HK-2 (cell line): ENCODE data around the gene CLMN.
A peak's percentile ranks its signal among the peaks of the same experiment; 100 is the strongest.

Experiments used
- DNase-seq: peaks from one replicate; pipeline ENCODE4 v3.0.0-alpha.2; 2018; ENCODE audit not compliant: unreplicated experiment

The CLMN gene

DNA sequence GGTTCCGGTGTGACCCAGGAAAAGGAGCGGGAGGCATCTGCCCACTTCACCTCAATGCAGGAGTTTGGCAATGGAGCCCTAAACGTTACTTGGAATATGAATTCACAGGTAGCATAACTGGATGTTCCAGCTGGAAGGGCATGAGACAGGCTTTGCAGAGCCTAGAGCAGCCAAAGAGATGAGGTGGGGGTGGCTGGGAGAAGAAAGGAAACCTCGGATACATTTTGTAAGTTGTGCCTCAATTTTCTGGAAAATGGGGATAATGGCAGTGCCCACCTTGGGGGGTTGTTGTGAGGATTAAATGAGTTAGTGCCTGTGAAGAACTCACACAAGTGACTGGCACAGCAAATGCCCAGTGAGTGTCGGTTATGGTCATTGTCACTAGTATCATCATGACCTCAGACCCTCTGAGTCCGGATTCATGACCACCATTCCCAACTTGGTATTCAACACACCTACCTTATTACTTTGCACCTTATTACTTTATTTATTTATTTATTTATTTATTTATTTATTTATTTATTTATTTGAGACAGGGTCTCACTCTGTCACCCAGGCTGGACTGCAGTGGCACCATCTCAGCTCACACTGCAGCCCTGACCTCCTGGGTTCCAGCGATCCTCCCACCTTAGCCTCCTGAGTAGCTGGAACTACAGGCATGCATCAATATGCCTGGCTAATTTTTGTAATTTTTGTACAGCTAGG, 56.0 kb downstream of the CLMN start:
- no peak for DNase-seq

DNA sequence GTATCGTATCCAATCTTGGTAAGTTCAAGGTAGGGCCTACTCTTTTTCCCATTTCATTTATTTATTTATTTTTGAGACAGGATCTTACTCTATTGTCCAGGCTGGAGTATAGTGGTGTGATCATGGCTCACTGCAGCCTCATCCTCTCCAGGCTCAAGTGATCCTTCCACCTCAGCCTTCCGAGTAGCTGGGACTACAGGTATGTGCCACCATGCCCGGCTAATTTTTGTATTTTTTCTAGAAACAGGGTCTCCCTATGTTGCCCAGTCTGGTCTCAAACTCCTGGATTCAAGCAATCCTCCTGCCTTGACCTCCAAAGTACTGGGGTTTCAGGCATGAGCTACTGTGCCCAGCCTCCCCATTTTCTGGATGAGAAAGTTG, 57.2 kb downstream of the CLMN start:
- DNase-seq: no peak

DNA sequence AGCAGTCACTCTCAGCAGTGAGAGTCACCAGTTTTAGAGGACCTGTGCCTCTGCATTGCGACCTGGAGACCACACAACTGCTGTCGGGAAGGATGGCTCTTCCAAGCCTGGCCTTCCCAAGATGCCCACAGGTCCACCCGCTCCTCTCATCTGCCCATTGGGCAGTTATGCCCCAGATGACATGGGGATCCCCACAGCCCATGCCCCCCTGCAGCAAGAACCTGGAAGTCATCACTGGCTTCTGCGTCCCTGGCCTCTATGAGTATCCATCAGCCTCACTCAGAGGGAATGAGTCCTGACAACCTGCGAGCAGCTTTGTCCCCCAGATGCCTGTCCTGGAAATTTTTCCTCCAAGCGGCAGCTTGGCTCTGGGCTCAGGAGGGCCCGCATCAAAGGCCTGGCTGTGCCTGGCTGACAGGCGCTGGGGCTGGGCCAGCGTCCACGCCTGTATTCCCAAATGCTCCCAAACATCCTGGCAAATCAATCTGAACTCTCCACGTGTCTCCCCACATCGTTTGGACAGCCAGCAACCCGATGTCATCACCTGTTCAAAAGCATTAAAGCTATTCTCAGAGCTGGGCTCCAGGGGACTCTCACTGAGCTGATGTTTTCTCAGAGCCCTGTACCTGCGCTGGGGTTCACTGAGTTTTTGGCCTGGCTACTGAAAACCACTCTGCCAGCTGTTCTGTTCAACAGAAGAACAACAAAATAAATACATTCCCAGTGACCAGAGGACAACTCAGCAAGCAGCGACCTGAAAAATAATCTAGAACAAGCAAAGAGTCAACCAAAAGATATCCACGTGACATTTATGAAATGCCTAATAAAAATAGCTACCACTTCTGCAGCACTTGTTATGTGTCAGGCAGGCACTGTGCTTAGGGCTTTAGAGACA, 57.8 kb downstream of the CLMN start:
- no peak for DNase-seq

DNA sequence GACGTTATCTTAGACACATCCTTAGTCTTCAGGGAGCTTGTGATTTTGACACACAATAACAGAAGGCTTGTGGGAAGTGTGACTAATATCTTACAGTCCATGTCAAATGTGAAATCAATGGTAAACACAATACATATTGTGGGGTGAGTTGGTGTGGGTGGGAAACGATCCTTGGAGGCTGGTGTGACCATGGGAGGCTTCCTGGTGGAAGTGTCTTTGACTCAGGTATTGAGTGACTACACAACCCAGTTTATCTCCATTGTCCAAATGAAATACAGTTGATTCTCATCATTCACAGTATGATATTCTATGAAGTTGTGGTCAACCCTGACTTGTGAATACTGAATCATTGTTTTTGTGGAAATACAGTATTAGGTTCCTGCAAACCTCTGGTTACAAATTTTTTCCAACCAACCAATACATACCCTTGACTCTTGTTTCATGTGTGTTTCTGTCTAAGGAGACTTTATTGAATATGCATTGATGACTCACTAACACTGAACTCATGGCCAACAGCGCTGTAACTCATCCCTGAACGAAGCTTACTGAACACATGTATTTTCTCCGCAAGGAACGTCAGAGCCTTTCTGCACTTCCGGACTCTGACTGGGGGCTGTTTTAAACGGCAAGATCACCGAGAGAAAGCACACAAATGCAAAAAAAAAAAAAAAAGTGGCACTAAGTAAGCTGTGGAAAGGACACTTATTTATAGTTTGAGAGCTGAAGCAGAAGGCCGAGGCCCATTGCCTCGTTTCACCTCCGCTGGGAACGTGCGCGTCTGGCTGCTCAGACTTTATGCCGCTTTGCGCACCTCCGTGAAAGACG, 59.0 kb downstream of the CLMN start:
- no peak for DNase-seq

DNA sequence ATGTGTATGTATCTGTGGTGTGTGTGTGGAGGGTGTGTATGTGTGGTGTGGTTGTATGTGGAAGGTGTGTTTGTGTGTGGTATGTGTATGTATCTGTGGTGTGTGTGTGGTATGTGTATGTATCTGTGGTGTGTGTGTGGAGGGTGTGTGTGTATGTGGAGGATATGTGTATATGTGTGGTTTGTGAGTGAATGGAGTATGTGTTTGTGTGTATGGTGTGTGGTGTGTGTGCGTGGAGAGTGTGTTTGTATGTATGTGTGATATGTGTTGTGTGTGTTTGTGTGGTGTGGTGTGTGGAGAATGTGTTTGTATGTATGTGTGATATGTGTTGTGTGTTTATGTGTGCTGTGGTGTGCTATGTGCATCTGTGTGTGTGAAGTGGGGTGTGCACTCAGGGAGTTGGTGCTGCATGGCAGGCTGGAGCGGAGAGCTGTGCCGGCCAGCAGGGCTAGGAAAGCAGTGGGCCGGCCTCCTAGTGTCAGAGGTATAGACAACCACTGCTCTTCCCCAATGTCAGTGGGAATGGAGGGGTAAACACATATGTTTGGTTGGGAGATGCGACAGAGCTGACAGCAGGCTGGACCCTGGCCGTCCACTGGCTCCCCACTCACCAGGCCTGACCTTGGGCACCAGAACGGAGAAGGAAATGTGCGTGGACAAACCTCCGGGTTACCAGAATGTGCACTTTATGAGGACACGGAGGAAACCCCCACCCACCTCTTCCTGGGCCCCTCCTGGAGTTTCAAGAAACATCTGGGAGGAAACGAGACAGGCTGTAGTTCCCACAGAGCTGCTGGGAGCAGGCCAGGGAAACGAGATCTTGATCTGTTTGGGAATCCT, 60.7 kb downstream of the CLMN start:
- DNase-seq: no peak

DNA sequence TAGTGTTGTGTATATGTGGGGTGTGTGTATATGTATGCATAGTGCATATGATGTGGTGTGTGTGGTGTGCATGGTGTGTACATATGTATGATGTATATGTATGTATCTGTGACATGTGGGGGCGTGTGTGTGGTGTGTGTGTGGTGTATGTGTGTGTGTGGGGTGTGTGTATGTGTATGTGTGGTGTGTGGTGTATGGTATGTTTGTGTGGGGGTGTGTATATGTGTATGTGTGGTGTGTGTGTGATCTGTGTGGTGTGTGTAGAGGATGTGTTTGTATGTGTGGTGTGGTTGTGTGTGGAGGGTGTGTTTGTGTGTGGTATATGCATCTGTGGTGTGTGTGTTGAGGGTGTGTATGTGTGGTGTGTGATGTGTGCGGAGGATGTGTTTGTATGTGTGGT, 61.6 kb downstream of the CLMN start:
- DNase-seq: no peak

DNA sequence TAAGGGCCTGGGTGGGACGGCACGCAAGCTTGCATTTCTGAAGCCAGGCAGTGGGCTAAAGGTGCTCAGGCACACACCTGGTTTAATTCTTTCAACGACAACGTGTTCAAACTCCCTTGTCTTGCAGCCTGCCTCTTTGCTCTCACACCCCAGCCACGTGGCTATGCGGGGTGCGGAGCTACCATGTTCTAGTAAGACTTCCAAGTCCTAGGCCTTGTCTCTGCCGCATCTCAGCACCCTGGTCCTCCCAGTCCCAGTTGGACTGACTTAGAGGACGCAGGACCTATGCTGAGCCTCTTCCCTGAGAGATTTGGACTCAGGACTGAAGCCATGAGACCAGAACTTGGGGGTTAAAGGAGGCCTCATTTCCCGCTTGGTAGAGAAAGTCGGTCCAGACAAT, 62.2 kb downstream of the CLMN start:
- DNase-seq: no peak

DNA sequence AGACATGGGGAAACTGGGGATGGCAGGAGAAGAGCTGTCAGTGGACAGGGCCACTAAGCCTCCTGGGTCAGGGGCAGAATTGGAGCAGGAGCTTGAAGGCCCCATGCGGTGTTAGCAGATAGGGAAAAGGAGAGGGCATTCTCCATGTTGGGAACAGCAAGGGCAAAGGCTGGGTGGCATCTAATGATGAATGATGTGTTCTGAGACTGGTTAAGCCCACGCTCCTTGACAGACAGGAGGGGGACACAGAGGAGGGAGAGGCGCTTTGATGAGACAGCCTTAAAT, 63.0 kb downstream of the CLMN start:
- DNase-seq: no peak

DNA sequence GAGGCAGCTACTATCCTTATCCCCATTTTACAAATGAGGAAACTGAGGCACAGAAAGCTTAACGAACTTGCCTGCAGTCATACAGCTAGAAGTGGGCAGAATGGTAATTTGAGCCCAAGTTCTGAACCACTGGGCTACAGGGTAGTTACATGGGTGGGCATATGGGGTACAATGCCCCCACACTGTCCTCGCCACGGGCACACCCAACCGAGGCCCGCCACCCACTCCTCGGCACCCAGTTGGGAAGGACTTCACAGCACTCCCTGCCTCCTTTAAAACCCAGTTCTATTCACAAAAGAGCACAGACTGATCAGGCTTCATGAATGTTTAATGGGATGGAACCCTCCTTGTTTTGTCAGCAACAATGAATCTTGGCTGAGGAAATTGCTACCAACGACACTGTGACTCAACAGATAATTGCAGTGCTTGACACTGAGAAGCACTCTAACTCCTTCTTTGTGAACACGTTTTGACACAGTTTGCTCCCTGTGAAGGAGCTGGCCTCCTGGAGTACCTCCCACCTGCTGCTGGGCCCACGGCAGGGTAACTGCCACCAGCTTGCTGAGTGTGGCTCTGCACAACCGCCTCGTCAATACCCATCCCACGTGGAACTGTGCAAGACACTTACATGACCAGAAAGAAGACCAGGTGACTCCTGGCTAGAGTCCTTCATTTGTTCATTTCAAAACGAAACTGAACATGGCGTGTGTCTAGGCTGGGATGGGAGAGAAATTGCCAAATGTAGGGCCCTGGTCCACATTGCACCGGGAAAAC, 63.5 kb downstream of the CLMN start:
- DNase-seq: no peak

DNA sequence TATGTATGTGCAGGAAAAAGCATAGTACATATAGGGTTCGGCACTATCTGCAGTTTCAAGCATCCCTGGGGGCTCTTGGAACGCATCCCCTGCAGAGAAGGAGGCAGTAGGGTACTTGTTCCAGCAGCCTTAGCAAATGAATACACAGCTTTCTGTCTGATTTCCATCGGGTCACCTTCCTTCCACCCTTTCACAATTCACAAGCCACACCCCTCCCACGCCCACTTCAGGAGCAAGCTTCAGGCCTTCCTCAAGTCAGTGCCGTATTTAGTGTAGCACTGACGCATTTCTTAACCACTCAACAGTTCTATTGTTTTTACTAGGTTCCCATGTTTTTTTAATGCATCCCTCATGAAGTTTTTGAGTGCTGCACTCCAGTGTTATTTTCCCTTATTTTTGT, 64.2 kb downstream of the CLMN start:
- DNase-seq: peak; percentile 70

DNA sequence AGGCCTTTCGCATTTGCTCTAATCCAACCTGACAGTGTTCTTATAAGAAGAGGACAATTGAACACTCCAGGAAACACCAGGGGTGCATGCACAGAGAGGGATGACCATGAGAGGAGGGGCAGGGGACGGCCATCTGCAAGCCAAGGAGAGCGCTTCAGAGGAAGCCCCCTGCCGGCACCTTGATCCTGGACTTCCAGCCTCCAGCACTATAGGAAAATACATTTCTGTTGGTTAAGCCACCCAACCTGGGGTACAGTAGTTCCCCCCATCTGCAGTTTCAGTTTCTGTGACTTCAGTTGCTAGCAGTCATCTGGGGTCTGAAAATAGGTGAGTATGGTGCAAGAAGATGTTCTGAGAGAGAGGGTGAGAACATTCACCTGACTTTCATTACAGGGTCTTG, 64.7 kb downstream of the CLMN start:
- DNase-seq: no peak

DNA sequence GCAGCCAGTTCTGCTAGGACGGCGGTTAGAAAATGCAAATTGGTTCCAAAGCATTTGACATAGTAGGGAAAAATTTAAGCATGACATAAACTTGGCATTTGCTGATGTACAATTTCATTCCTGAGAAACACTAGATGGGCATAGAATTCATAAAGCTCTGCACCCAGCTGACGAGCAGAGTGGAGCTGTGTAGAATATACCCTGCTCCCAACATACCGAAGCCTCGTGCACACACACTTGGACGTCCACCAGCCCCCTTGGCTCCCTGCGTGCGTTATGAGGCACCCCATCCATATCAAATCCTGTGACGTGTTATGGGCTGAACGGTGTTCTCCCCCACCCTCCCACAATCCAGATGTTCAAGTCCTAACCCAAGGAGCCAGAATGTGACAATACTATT, 65.4 kb downstream of the CLMN start:
- DNase-seq: no peak

DNA sequence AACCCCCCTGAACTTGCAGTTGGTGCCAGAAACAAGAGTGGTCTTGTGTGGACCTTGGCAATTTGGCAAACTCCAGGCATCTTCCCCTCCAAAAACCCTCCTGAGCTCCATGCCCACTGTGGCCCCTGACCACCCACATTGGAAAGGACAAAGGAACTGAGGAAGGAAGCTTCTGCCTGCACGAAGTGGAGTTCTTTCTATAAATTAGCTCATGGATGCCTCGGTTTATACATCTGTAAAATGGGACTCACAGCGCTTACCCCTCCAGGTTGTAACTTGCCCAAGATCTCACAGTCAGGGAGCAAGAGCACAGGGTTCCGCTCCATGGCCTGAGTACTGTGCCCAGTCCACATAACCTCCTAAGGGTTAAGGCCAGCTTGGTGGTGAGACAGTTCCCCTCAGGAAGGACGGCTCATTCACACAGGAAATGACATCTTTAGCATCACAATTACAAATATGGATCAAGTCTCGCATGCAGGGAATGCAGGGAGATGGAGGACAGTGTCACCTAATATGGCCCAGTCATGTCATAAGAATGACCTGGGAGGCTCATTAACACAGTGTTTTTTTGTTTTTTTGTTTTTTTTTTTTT, 66.6 kb downstream of the CLMN start:
- no peak for DNase-seq

DNA sequence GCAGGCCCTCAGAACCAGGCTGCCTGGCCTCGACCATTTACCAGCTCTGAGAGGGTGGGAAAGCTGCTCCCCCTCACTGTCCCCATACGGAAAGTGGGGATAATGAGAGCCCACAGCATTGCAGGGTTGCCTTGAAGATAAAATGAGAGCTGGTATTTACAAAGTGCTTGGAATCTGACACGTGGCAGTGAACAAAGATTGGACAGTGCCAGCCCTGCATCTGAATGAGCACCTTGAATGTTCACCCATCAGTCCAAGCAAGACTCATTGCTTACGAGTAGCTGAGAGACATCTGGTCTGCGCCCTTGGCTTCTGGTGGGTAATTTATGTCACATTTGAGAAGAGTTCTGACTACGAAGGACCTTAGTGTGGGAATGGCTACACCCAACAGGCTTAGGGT, 67.5 kb downstream of the CLMN start:
- no peak for DNase-seq

DNA sequence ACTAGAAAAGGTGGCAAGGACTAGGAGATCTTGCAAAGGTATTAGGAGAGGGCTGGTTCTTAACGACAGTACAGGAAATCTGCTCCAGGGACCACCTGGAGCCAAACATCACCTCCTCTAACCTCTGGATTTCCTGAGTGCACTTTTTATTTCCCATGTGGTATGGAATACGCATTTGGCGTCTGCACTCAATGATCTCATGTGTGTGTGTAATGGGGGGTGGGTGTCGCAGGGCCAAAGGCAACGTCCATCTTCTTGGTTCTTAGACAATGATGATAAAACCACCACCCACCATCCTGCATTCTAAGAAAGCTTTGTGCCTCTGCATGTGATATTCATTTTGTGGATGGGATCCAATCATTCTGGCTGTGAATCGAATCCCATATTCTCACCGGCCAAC, 68.8 kb downstream of the CLMN start:
- DNase-seq: no peak

DNA sequence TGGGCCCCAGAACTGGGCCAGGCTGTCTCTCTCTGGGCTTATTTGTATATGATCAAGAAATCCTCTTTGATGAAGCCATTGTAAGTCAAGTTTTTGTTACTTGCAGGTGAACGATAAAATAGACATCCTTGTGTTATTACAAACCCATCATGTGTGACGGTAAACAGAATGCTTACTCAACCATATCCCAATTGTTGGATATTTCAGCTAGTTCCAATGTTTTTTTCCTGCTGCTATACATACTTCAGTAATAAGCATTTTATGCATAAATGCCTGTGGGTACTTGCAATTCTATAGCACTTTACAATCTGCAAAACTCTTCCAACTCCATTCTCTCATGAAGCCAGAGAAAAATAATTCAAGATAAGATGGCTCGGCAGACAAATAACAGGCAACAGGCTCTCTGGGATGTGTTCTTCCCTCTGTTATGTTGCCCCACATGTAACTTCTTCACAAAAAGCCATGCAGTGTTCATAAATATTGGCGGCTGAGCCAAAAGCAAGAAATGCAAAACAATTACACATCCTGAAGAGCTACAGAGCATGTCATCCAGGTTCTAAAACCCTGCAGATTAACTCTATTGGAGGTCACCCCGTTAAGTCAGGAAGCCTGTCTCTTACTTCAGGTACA, 69.5 kb downstream of the CLMN start:
- no peak for DNase-seq

DNA sequence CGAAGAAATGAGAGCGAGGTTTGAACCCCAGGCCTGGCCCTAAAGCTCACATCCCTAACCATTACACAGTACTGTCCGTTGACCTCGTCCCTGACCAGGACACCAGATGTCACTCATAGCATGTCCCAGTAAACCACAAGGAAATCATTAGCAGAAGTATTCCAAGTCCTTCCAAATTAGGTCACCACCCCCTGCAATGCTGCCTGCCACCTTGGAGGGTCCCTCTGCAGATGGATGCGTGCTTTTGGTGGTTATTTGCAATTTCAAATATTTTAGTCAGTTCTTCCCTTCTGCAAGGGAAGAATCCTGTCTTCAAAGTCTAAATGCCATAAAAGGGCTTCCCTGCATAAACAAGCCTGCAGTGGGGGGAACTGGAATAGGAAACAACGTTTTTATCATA, 71.3 kb downstream of the CLMN start:
- DNase-seq: peak; percentile 50

DNA sequence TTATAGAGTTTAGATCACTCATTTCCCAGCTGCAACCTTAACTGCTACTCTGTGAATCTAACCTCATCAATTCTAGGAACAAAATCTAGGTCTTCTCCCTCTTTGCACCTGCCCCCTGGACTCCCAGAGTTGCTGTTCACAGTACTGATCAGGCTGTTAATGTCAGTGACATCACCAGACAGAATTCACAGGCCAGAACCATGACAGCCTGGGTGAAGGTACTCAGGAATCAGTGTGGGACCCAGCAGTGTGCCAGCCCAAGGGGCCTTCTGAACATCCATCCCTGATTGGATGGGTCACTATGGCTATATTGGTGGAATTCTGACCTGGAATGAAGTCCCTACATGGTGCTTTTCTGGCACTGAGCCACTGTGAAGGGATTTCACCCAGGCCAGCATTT, 72.8 kb downstream of the CLMN start:
- no peak for DNase-seq

DNA sequence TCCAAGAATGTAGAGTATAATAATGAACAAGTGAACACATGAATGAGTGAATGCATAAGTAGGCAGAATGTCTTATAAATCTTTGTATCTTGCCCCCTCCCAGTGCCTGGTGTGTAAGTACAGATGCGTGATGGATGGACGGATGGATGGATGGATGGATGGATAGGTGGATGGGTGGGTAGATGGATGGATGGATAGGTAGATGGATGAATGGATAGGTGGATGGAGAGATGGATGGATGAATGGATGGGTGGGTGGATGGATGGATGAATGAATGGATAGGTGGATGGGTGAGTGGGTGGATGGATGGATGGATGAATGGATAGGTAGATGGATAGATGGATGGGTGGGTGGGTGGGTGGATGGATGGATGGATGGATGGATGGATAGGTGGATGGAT, 74.4 kb downstream of the CLMN start:
- DNase-seq: no peak

DNA sequence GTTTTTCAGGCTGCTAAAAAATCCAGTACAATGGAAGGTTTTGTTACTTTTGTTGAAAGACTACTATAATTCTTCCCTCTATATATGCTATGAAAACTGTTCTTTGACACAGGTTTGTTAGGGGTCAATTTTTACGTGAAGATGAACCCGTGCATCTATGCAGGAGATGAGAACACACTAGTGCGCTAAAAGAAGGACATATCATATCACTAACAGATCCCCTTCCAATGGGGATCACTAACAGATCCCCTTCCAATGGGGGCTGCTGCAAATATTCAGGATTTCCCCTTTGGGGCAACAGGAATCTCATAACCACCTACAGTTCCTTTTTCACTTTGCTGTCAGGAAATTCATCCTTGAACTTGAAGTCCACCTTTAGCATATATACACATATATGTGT, 75.1 kb downstream of the CLMN start:
- no peak for DNase-seq
